ENCODE data around the gene DOP1A. TPM values are rescaled to one million over a fixed set of nuclear protein-coding genes. Genes with fewer than 3 reads are reported as not detected.
A peak's percentile ranks its signal among the peaks of the same experiment; 100 is the strongest.

The DOP1A gene
- total RNA-seq, 1 donor from 2014 or later, result 61.9 TPM

GRCh38 chr6:83031689-83032088 is 35.8 kb upstream of the DOP1A start:
- no peaks in the 10 kb centered on the region for H3K79me2 ChIP-seq (ENCODE audit: low read depth)
- DNase-seq (ENCODE audit: low spot score), result no peak
- no peak overlapping the region for H3K4me3 ChIP-seq
- H4K20me1 ChIP-seq (ENCODE audit: low read depth), result no peaks in the 10 kb centered on the region
- no peak overlapping the region for H3K27ac Mint-ChIP-seq
- H3K4me2 ChIP-seq, result no peak overlapping the region
- peaks cover 79% of the 10 kb centered on the region for H3K36me3 Mint-ChIP-seq
- H3K36me3 ChIP-seq, result peaks cover 63% of the 10 kb centered on the region
- H3K27me3 Mint-ChIP-seq (ENCODE audit: insufficient read depth, low read depth), result peaks cover 4% of the 10 kb centered on the region
- no peaks in the 10 kb centered on the region for H3F3A ChIP-seq (ENCODE audit: low read depth)
- no peak overlapping the region for H3K27ac ChIP-seq
- TF ChIP-seq EZH2 (IDR thresholded peaks at IDR 0.05), result no peak
- TF ChIP-seq CTCF (IDR thresholded peaks at IDR 0.05), result no peak
- TF ChIP-seq EZH2phosphoT487 (IDR thresholded peaks at IDR 0.05), result no peak
- H3K9ac ChIP-seq, result no peak overlapping the region
- no peaks in the 10 kb centered on the region for H3K4me1 Mint-ChIP-seq
- H2AFZ ChIP-seq (replicated peaks), result no peak overlapping the region
- no peak overlapping the region for H3K4me3 Mint-ChIP-seq
- no peaks in the 10 kb centered on the region for H3K9me3 ChIP-seq (ENCODE audit: low read depth)
- no peaks in the 10 kb centered on the region for H3K4me1 ChIP-seq
- no peaks in the 10 kb centered on the region for H3K27me3 ChIP-seq
- H3K9me3 Mint-ChIP-seq, result peaks cover 49% of the 10 kb centered on the region

DNA sequence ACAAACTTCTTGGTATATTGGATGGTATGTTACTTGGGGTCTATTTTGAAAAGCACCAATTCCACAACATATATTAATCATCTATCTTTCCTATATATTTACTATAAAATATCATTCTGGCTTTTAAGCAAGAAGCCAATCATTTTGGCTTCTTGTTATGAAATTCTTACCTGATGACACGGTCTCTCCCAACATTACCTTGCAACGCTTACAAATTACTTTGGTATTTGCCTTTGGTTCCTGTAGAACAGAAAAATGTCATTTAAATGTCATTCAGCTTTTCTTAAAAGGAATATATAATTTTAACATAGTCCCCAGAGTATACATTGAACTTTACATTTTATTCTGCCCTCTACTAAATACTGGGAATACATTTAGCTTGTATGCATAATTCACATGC is 29.2 kb upstream of the DOP1A start:
- Histone ChIP-seq H3K4me2 (no peak overlapping the region), H3K79me2 (ENCODE audit: low read depth) (peaks cover 20% of the 10 kb centered on the region), H2AFZ (replicated peaks) (no peak overlapping the region), H3K9ac (no peak overlapping the region), H3K36me3 (peaks cover 45% of the 10 kb centered on the region), H3F3A (ENCODE audit: low read depth) (peaks cover 5% of the 10 kb centered on the region), H3K27ac (no peak overlapping the region), H3K9me3 (ENCODE audit: low read depth) (no peaks in the 10 kb centered on the region), H3K4me3 (no peak overlapping the region), H4K20me1 (ENCODE audit: low read depth) (no peaks in the 10 kb centered on the region), H3K27me3 (no peaks in the 10 kb centered on the region), H3K4me1 (peaks cover 14% of the 10 kb centered on the region)
- peaks cover 17% of the 10 kb centered on the region for H3K4me1 Mint-ChIP-seq
- DNase-seq (ENCODE audit: low spot score), result no peak
- H3K4me3 Mint-ChIP-seq, result no peak overlapping the region
- peaks cover 55% of the 10 kb centered on the region for H3K36me3 Mint-ChIP-seq
- no peak overlapping the region for H3K27ac Mint-ChIP-seq
- peaks cover 2% of the 10 kb centered on the region for H3K27me3 Mint-ChIP-seq (ENCODE audit: insufficient read depth, low read depth)
- peaks cover 23% of the 10 kb centered on the region for H3K9me3 Mint-ChIP-seq
- TF ChIP-seq CTCF (IDR thresholded peaks at IDR 0.05), result no peak
- no peak for TF ChIP-seq EZH2phosphoT487 (IDR thresholded peaks at IDR 0.05)
- no peak for TF ChIP-seq EZH2 (IDR thresholded peaks at IDR 0.05)

DNA sequence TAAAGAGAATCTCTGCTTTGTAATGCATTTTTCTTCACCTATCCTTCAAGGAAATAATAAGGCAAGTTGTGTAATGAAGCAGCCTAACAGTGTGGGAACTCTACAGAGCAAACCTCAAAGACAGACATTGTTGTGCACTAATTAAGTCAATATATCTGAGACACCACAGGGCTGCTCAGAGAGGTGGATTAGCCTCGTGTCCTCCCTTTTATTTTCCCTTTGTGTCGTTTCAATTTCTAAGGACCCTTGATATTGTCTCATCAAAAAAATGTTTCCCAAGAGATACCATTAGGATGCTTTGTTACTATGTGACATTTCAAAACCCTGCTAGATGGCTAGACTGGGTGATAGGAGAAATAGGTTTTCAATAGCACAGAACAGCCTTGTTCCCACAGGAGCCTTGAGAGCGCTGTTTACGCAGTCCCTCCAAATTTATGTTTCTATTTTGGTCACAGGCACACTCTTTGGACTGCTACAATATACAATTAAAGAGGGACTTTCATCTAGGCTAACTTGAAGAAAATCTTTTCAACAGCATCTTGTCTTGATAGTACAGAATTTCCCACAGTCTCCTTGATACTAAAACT is 24.9 kb upstream of the DOP1A start:
- Mint-ChIP-seq H3K4me3 (no peak overlapping the region), H3K27me3 (ENCODE audit: insufficient read depth, low read depth) (no peaks in the 10 kb centered on the region), H3K27ac (peak overlapping the region; percentile 52), H3K36me3 (peaks cover 55% of the 10 kb centered on the region), H3K4me1 (peaks cover 38% of the 10 kb centered on the region), H3K9me3 (peaks cover 2% of the 10 kb centered on the region)
- Histone ChIP-seq H3K27ac (peak overlapping the region; percentile 82), H3K27me3 (no peaks in the 10 kb centered on the region), H3K4me1 (peaks cover 34% of the 10 kb centered on the region), H3K4me3 (peak overlapping the region; percentile 15), H2AFZ (replicated peaks) (no peak overlapping the region), H3F3A (ENCODE audit: low read depth) (peaks cover 17% of the 10 kb centered on the region), H3K4me2 (peak overlapping the region; percentile 59), H3K36me3 (peaks cover 10% of the 10 kb centered on the region), H3K9ac (no peak overlapping the region), H3K9me3 (ENCODE audit: low read depth) (no peaks in the 10 kb centered on the region), H4K20me1 (ENCODE audit: low read depth) (no peaks in the 10 kb centered on the region), H3K79me2 (ENCODE audit: low read depth) (peaks cover 60% of the 10 kb centered on the region)
- peak; percentile 49 for TF ChIP-seq EZH2phosphoT487 (IDR thresholded peaks at IDR 0.05)
- no peak for TF ChIP-seq CTCF (IDR thresholded peaks at IDR 0.05)
- DNase-seq (ENCODE audit: low spot score), result peak; percentile 70
